Thyroid gland (tissue), 4 donors: Measurements from ENCODE around the gene GALNS.

Source experiments
- CTCF ChIP-seq, 6 experiments: fragments of 200-600 bp in 3 of 6; fragments of 450-650 bp in 3 of 6; sonication (generic) in 3 of 6; IDR thresholded peaks; one replicate each; pipeline ENCODE4 v1.5.1; 2016 to 2019; ENCODE audit warnings: antibody characterized with exemption in 6 of 6, mild to moderate bottlenecking in 2 of 6, inconsistent platforms in 1 of 6, moderate library complexity in 1 of 6
- POLR2A ChIP-seq, 2 donors: fragments of 450-650 bp; IDR thresholded peaks; one replicate each; pipeline ENCODE4 v1.6.1; 2017; ENCODE audit warnings: antibody characterized with exemption in 2 of 2, mild to moderate bottlenecking in 2 of 2, moderate library complexity in 1 of 2

- TF ChIP-seq CTCF (IDR thresholded peaks at IDR 0.05) (no peak), POLR2A (IDR thresholded peaks at IDR 0.05) (no peak)
Measured at GRCh38 chr16:88903267-88903666, 46.5 kb upstream of the GALNS start.
